H1 (cell line): ENCODE data around the gene CCDC159. TPM values are rescaled to one million over a fixed set of nuclear protein-coding genes. Genes with fewer than 3 reads are reported as not detected.
A peak's percentile ranks its signal among the peaks of the same experiment; 100 is the strongest.

ENCODE experiments used
- CTCF ChIA-PET: fragments of 300-600 bp; sonication (Branson Sonifier 250); formaldehyde crosslinking; loops from one replicate; lab custom pipeline; 2021; ENCODE audit not compliant: partially characterized antibody; lab: Charles Lee
- POLR2A ChIA-PET: fragments of 300-600 bp; sonication (Branson Sonifier 250); formaldehyde crosslinking; loops from one replicate; lab custom pipeline; 2021; ENCODE audit warnings: inconsistent platforms; ENCODE audit not compliant: partially characterized antibody; lab: Charles Lee
- DNase-seq, 2 experiments: peaks; one replicate each; pipeline versions ENCODE4 v3.0.0 to v3.0.0-alpha.2; 2010 to 2022; ENCODE audit warnings: low spot score in 2 of 2, low read depth in 1 of 2, mixed read lengths in 1 of 2
- FAIRE-seq: peaks from 2 replicates; lab custom pipeline; 2011; peaks lifted over from hg19 to GRCh38; lab: Jason Lieb, UNC
- H2AFZ ChIP-seq: 2 replicates; pipeline ENCODE4 v1.8.1; 2012; ENCODE audit warnings: low read length, inconsistent platforms
- H2AK5ac ChIP-seq: 2 replicates; pipeline ENCODE4 v1.6.1; 2013; ENCODE audit warnings: low read depth, low read length
- H2BK120ac ChIP-seq: replicated peaks from 2 replicates; pipeline ENCODE3; 2013; ENCODE audit warnings: low read depth, low read length, inconsistent platforms
- H2BK12ac ChIP-seq: 2 replicates; pipeline ENCODE4 v1.6.1; 2013; ENCODE audit warnings: low read depth, low read length
- H2BK15ac ChIP-seq: 2 replicates; pipeline ENCODE4 v1.6.1; 2013; ENCODE audit warnings: low read length
- H2BK20ac ChIP-seq: 2 replicates; pipeline ENCODE4 v1.6.1; 2013; ENCODE audit warnings: low read length
- H2BK5ac ChIP-seq: 2 replicates; pipeline ENCODE4 v1.6.1; 2013; ENCODE audit warnings: low read depth, low read length
- H3K14ac ChIP-seq: 2 replicates; pipeline ENCODE4 v1.6.1; 2013; ENCODE audit warnings: inconsistent platforms; ENCODE audit not compliant: insufficient read length
- H3K18ac ChIP-seq: 2 replicates; pipeline ENCODE4 v1.6.1; 2013; ENCODE audit warnings: low read length; ENCODE audit errors: extremely low read depth
- H3K23ac ChIP-seq: 2 replicates; pipeline ENCODE4 v1.6.1; 2013; ENCODE audit warnings: inconsistent platforms; ENCODE audit not compliant: insufficient read length
- H3K23me2 ChIP-seq: 2 replicates; pipeline ENCODE4 v1.6.1; 2013; ENCODE audit warnings: low read depth, low read length
- H3K27ac ChIP-seq: 2 replicates; pipeline ENCODE4 v1.6.1; 2011; ENCODE audit warnings: low read depth, low read length, inconsistent platforms
- H3K27me3 ChIP-seq, 4 experiments: replicated peaks in 1 of 4; 1 replicate in 1 of 4; 2 replicates in 3 of 4; pipeline versions ENCODE4 v1.6.1 to v1.8.1; 2011 to 2013; ENCODE audit warnings: low read length in 3 of 4, mild to moderate bottlenecking in 3 of 4, inconsistent platforms in 2 of 4, mixed read lengths in 2 of 4, moderate library complexity in 1 of 4; ENCODE audit not compliant: control insufficient read depth in 3 of 4, insufficient read depth in 3 of 4; ENCODE audit errors: extremely low read depth in 1 of 4
- H3K36me3 ChIP-seq, 4 experiments: 2 replicates each; pipeline versions ENCODE4 v1.6.1 to v1.8.1; 2011 to 2013; ENCODE audit warnings: mild to moderate bottlenecking in 4 of 4, low read length in 3 of 4, moderate library complexity in 2 of 4, control low read depth in 1 of 4, inconsistent platforms in 1 of 4; ENCODE audit not compliant: insufficient read depth in 4 of 4, control insufficient read depth in 2 of 4
- H3K4ac ChIP-seq: replicated peaks from 2 replicates; pipeline ENCODE3; 2013; ENCODE audit warnings: low read length, low read depth, mixed read lengths, inconsistent platforms; ENCODE audit not compliant: insufficient read length
- H3K4me1 ChIP-seq, 4 experiments: replicated peaks in 1 of 4; 1 replicate in 1 of 4; 2 replicates in 3 of 4; pipeline versions ENCODE4 v1.6.1 to v1.8.1; 2011 to 2013; ENCODE audit warnings: low read length in 3 of 4, inconsistent platforms in 2 of 4, mixed read lengths in 1 of 4; ENCODE audit not compliant: insufficient read depth in 4 of 4, control insufficient read depth in 3 of 4
- H3K4me2 ChIP-seq, 2 experiments: 2 replicates each; pipeline versions ENCODE4 v1.6.1 to v1.8.1; 2011 to 2013; ENCODE audit warnings: low read depth in 2 of 2, low read length in 2 of 2, control low read depth in 1 of 2, inconsistent platforms in 1 of 2, mild to moderate bottlenecking in 1 of 2; ENCODE audit not compliant: insufficient read depth in 1 of 2
- H3K4me3 ChIP-seq, 4 experiments: fragments of 200-600, 300-600 bp in 1 of 4; sonication (generic), shearing (Covaris generic), sonication (Bioruptor Twin) in 1 of 4; 2 replicates each; pipeline versions ENCODE4 v1.5.1 to v1.8.1; 2011 to 2016; ENCODE audit warnings: low read length in 4 of 4, low read depth in 3 of 4, control low read depth in 2 of 4, inconsistent platforms in 2 of 4, mild to moderate bottlenecking in 2 of 4, mixed read lengths in 1 of 4, moderate library complexity in 1 of 4; ENCODE audit not compliant: insufficient read depth in 2 of 4; ENCODE audit errors: extremely low read depth in 1 of 4
- H3K56ac ChIP-seq: replicated peaks from 2 replicates; pipeline ENCODE3; 2013; ENCODE audit warnings: low read depth, mild to moderate bottlenecking, mixed read lengths, low read length, inconsistent platforms; ENCODE audit not compliant: insufficient read length
- H3K79me1 ChIP-seq: 2 replicates; pipeline ENCODE4 v1.6.1; 2013; ENCODE audit warnings: low read depth, low read length, control low read depth
- H3K79me2 ChIP-seq, 2 experiments: 2 replicates each; pipeline versions ENCODE4 v1.6.1 to v1.8.1; 2012 to 2013; ENCODE audit warnings: low read length in 2 of 2, mild to moderate bottlenecking in 2 of 2, inconsistent platforms in 1 of 2; ENCODE audit not compliant: insufficient read depth in 2 of 2, control insufficient read depth in 1 of 2
- H3K9ac ChIP-seq, 4 experiments: replicated peaks in 1 of 4; 1 replicate in 1 of 4; 2 replicates in 3 of 4; pipeline versions ENCODE4 v1.6.1 to v1.8.1; 2011 to 2013; ENCODE audit warnings: low read depth in 3 of 4, low read length in 3 of 4, control low read depth in 2 of 4, mild to moderate bottlenecking in 2 of 4, moderate library complexity in 2 of 4, inconsistent platforms in 1 of 4; ENCODE audit errors: extremely low read depth in 1 of 4
- H3K9me3 ChIP-seq, 2 experiments: 2 replicates each; pipeline versions ENCODE4 v1.6.1 to v1.8.1; 2012 to 2013; ENCODE audit warnings: mild to moderate bottlenecking in 2 of 2, moderate library complexity in 2 of 2, control low read depth in 1 of 2, inconsistent platforms in 1 of 2, low read depth in 1 of 2, low read length in 1 of 2, mixed read lengths in 1 of 2; ENCODE audit not compliant: insufficient read depth in 2 of 2
- H4K20me1 ChIP-seq, 2 experiments: replicated peaks in 1 of 2; 2 replicates each; pipeline versions ENCODE3 to v1.8.1; 2011 to 2013; ENCODE audit warnings: inconsistent platforms in 2 of 2, low read length in 2 of 2, mild to moderate bottlenecking in 1 of 2; ENCODE audit not compliant: insufficient read depth in 2 of 2, control insufficient read depth in 1 of 2
- H4K5ac ChIP-seq: 2 replicates; pipeline ENCODE4 v1.6.1; 2013; ENCODE audit warnings: low read length, low read depth, mixed read lengths, inconsistent platforms; ENCODE audit not compliant: insufficient read length
- H4K8ac ChIP-seq: 2 replicates; pipeline ENCODE4 v1.8.0; 2013; ENCODE audit warnings: mild to moderate bottlenecking, moderate library complexity, low read length, inconsistent platforms; ENCODE audit not compliant: insufficient read depth; ENCODE audit errors: extremely low read depth
- H4K91ac ChIP-seq: replicated peaks from 2 replicates; pipeline ENCODE3; 2013; ENCODE audit warnings: low read length, mixed read lengths, inconsistent platforms; ENCODE audit not compliant: insufficient read length
- BRCA1 ChIP-seq: IDR thresholded peaks from 2 replicates; pipeline ENCODE4 v1.6.1; 2012; ENCODE audit warnings: low read depth, low read length, improper control_type of control experiment
- CHD2 ChIP-seq: IDR thresholded peaks from 2 replicates; pipeline ENCODE4 v1.6.1; 2012; ENCODE audit warnings: low read length, improper control_type of control experiment
- EGR1 ChIP-seq: IDR thresholded peaks from 2 replicates; pipeline ENCODE4 v1.6.1; 2011; ENCODE audit warnings: low read depth, low read length, borderline replicate concordance
- GABPA ChIP-seq: IDR thresholded peaks from 2 replicates; pipeline ENCODE4 v1.6.1; 2011; ENCODE audit warnings: mild to moderate bottlenecking, low read length, moderate library complexity, borderline replicate concordance; ENCODE audit not compliant: insufficient read depth
- JUND ChIP-seq: IDR thresholded peaks from 2 replicates; pipeline ENCODE4 v1.6.1; 2011; ENCODE audit warnings: mild to moderate bottlenecking, improper control_type of control experiment, low read length
- KDM4A ChIP-seq: IDR thresholded peaks from one replicate; pipeline ENCODE4 v1.7.1; 2012; ENCODE audit warnings: low read depth, mild to moderate bottlenecking, moderate library complexity, low read length, inconsistent platforms; ENCODE audit not compliant: severe bottlenecking
- KDM5A ChIP-seq: fragments of 200-600 bp; IDR thresholded peaks from 2 replicates; pipeline ENCODE4 v1.7.1; 2012; ENCODE audit warnings: mild to moderate bottlenecking, low read length, inconsistent platforms, mixed read lengths
- POLR2AphosphoS5 ChIP-seq: IDR thresholded peaks from 2 replicates; pipeline ENCODE4 v1.6.1; 2011; ENCODE audit warnings: low read depth, low read length
- RBBP5 ChIP-seq: IDR thresholded peaks from 2 replicates; pipeline ENCODE4 v1.7.1; 2012; ENCODE audit warnings: low read depth, mild to moderate bottlenecking, inconsistent platforms, low read length, moderate library complexity, borderline replicate concordance
- SRF ChIP-seq: IDR thresholded peaks from 2 replicates; pipeline ENCODE4 v1.6.1; 2011; ENCODE audit warnings: mild to moderate bottlenecking, low read depth, low read length, moderate library complexity
- TAF7 ChIP-seq: optimal IDR thresholded peaks from 2 replicates; pipeline ENCODE3; 2011; ENCODE audit warnings: low read depth, mild to moderate bottlenecking, inconsistent platforms, low read length, moderate library complexity, borderline replicate concordance
- TEAD4 ChIP-seq: IDR thresholded peaks from 2 replicates; pipeline ENCODE4 v1.6.1; 2012; ENCODE audit warnings: low read depth, low read length, inconsistent platforms, mixed read lengths
- WGBS, 2 experiments: shearing (Covaris generic) in 1 of 2; methylation state at CpG; one replicate each; pipeline versions ENCODE4 v1.1.6 to v1.1.7; 2013 to 2015; ENCODE audit warnings: low lambda C conversion rate in 2 of 2, mixed read lengths in 2 of 2, inconsistent platforms in 1 of 2, low coverage in 1 of 2, missing lambda C conversion rate in 1 of 2; ENCODE audit not compliant: insufficient replicate concordance in 2 of 2, insufficient coverage in 1 of 2, insufficient read length in 1 of 2; ENCODE audit errors: extremely low coverage in 1 of 2, missing lambda C conversion rate in 1 of 2; 5-methylcytosine and 5-hydroxymethylcytosine counted together
- polyA plus RNA-seq, 7 experiments: library from polyadenylated mRNA; depleted of rRNA in 3 of 7; stranded (reverse) in 5 of 7; unstranded in 2 of 7; fragments of >200 nt in 5 of 7; fragments of 200-250 nt in 2 of 7; gene quantifications; 1 replicate in 5 of 7; 2 replicates in 1 of 7; 4 replicates in 1 of 7; pipeline versions ENCODE4 v1.2.1 to v1.2.3, GENCODE V29; 2011 to 2013; ENCODE audit warnings: missing spikeins in 2 of 7, mixed read lengths in 2 of 7
- total RNA-seq: library from RNA; stranded (reverse); fragmentation: NEBNext Ultra II Directional; extraction: Animal tissue kit (Norgen Biotek cat#: 25700); gene quantifications from 2 replicates; pipeline ENCODE4 v1.2.1, GENCODE V29; 2021

Gene CCDC159
- total and polyA plus RNA-seq, 2 of the 8 experiments (the other 6 are each of a cell fraction or from before 2014, with no cell fraction given): 4.0 to 5.4 TPM

DNA sequence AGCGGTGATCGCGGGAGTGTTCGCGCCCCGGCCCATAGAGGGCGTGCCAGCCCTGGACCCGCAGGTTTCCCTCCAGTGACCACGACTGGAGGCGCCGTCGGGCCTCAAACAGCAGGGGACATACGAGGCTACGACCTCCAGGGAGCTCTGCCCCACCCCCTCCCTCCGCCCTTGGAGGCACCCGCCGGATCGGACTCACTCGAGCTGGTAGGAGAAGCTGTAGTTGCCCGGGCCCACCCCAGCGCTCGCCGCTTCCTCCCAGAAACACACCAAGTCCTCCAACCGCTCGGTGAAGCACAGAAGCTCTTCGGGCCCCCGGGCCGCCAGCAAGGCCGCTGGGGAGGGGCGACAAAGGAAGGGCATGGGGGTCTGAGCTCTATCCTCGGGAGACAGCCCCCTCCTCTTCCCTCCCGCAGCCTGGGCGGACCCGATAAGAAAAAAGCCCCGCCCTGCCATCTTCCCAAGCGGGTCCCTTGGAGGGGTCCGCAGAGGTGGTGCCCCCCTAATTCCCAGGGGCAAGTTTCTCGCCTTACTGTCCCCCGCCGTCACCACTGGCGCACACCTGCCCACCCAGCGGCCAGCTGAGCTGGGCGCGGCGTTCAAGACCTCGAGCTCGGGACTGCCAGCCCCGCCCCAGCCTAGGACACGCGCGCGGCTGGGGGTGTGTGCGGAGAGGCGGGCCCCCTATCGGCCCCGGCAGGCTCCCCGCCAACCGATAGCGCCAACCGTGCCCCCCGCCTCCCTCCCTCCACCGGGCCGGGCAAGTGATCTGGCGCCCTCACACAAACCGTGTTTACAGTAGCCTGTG is 36.8 kb downstream of the CCDC159 start:
- Histone ChIP-seq H3K18ac (no peak overlapping the region; the same call in none of the 2 replicates), H3K36me3 (no peaks in the 10 kb centered on the region), H4K8ac (no peak overlapping the region), H3K4me2 (peak overlapping the region; percentile 86 to 90), H4K20me1 (peaks cover 2 to 4% of the 10 kb centered on the region in 2 experiments), H4K91ac (no peak overlapping the region), H3K4me3 (peak overlapping the region; percentile 60 to 78 (median 61)), H3K56ac (peak overlapping the region; percentile 12), H2BK20ac (no peak overlapping the region), H3K4me1 (peaks cover 0 to 11% (median 5%) of the 10 kb centered on the region in 4 experiments; a peak in 5 of 7 replicates), H2AK5ac (no peak overlapping the region), H3K4ac (peak overlapping the region; percentile 25), H2BK15ac (no peak overlapping the region), H3K9me3 (no peaks in the 10 kb centered on the region), H3K9ac (no peak overlapping the region; a peak in 1 of 7 replicates), H2AFZ (no peak overlapping the region), H3K79me1 (0 out of 2 replicates have a peak, but pooled peaks cover 2% of the 10 kb centered on the region), H3K23me2 (peaks cover 24% of the 10 kb centered on the region), H3K27me3 (no peaks in the 10 kb centered on the region), H3K79me2 (no peaks in the 10 kb centered on the region), H4K5ac (no peak overlapping the region), H3K23ac (no peak overlapping the region), H2BK120ac (no peak overlapping the region), H3K14ac (no peak overlapping the region), H2BK5ac (no peak overlapping the region), H3K27ac (no peak overlapping the region), H2BK12ac (no peak overlapping the region)
- FAIRE-seq (no peak), DNase-seq (peak in 1 of 2 experiments; percentile 94)
- WGBS, 2 experiments: 4% methylated on average over 29 of the region's 65 CpGs; no CpG with 5 or more reads in 1 of the 2 experiments
- ChIA-PET POLR2A (interaction anchor here (0.7 to 4.7 kb wide), 23 partner anchors 8 to 1228 kb away, joined by 3 to 48 read pairs (median 4); partner anchors contain the start of genes CCDC159, ELAVL3, RAB3D and RGL3), CTCF (interaction anchor here (0.6 to 16.8 kb wide), 41 partner anchors 8 to 673 kb away, joined by 3 to 197 read pairs (median 4); partner anchors contain the start of genes CCDC159, CNN1, ODAD3 and PRKCSH)
- no peak for TF ChIP-seq GABPA
- TF ChIP-seq TAF7: no peak
- no peak for TF ChIP-seq KDM4A
- no peak for TF ChIP-seq CHD2
- TF ChIP-seq RBBP5: peak; percentile 1; the same call in 1 of the 2 replicates
- TF ChIP-seq POLR2AphosphoS5: no peak
- TF ChIP-seq TEAD4: no peak; the same call in 1 of the 2 replicates
- no peak for TF ChIP-seq EGR1
- TF ChIP-seq KDM5A: no peak
- TF ChIP-seq BRCA1: no peak
- no peak for TF ChIP-seq JUND
- no peak for TF ChIP-seq SRF
